GM10266 (cell line): ENCODE data around the gene DGCR8.

Source experiments
- DNase-seq: peaks from one replicate; pipeline ENCODE4 v3.0.0; 2012; ENCODE audit errors: extremely low spot score
- CTCF ChIP-seq: IDR thresholded peaks from 2 replicates; pipeline ENCODE4 v1.5.1; 2012; ENCODE audit warnings: mild to moderate bottlenecking, low read depth; ENCODE audit not compliant: control insufficient read depth, insufficient read depth; ENCODE audit errors: missing control alignments

Gene DGCR8

GRCh38 chr22:20053407-20054033 is 26.5 kb upstream of the DGCR8 start:
- TF ChIP-seq CTCF: no peak

GRCh38 chr22:20054034-20054427 is 26.0 kb upstream of the DGCR8 start:
- DNase-seq: no peak
- TF ChIP-seq CTCF: no peak

More at GRCh38 chr22:20053407-20054033, 26.5 kb upstream of the DGCR8 start:
- no peak for DNase-seq

- no peak for DNase-seq
- TF ChIP-seq CTCF: no peak
Observed at GRCh38 chr22:20054485-20054884, 25.6 kb upstream of the DGCR8 start.

- DNase-seq: no peak
- no peak for TF ChIP-seq CTCF
Observed at GRCh38 chr22:20055144-20055543, 24.9 kb upstream of the DGCR8 start.

- no peak for DNase-seq
- TF ChIP-seq CTCF: no peak
Observed at GRCh38 chr22:20055654-20056053, 24.4 kb upstream of the DGCR8 start.

- no peak for DNase-seq
- TF ChIP-seq CTCF: no peak
Observed at GRCh38 chr22:20056161-20056560, 23.9 kb upstream of the DGCR8 start.

GRCh38 chr22:20056696-20057386 is 23.2 kb upstream of the DGCR8 start:
- no peak for DNase-seq
- TF ChIP-seq CTCF: no peak
